Liver (tissue), 9 donors: ENCODE data around the gene AOAH. TPM values are rescaled to one million over a fixed set of nuclear protein-coding genes. Genes with fewer than 3 reads are reported as not detected.

ENCODE experiments used
- DNase-seq: peaks from one replicate; pipeline ENCODE4 v3.0.0-alpha.2; 2017; ENCODE audit warnings: low spot score
- H3K27ac ChIP-seq, 2 donors: one replicate each; pipeline ENCODE4 v1.7.0; 2013; ENCODE audit warnings: inconsistent platforms in 2 of 2, low read length in 2 of 2, control low read depth in 1 of 2, low read depth in 1 of 2, mild to moderate bottlenecking in 1 of 2
- H3K27me3 ChIP-seq, 4 donors: one replicate each; pipeline versions ENCODE4 v1.6.1 to v1.7.0; 2013; ENCODE audit warnings: low read length in 3 of 4, inconsistent platforms in 1 of 4, mild to moderate bottlenecking in 1 of 4, moderate library complexity in 1 of 4; ENCODE audit not compliant: control insufficient read depth in 4 of 4, insufficient read depth in 4 of 4
- H3K36me3 ChIP-seq, 4 donors: one replicate each; pipeline versions ENCODE4 v1.6.1 to v1.7.0; 2013; ENCODE audit warnings: low read length in 3 of 4, mild to moderate bottlenecking in 3 of 4, low read depth in 1 of 4, moderate library complexity in 1 of 4; ENCODE audit not compliant: control insufficient read depth in 4 of 4, insufficient read depth in 3 of 4
- H3K4me1 ChIP-seq, 4 donors: one replicate each; pipeline versions ENCODE4 v1.6.1 to v1.7.0; 2013; ENCODE audit warnings: low read length in 3 of 4, mild to moderate bottlenecking in 3 of 4, moderate library complexity in 1 of 4; ENCODE audit not compliant: control insufficient read depth in 4 of 4, insufficient read depth in 4 of 4
- H3K4me3 ChIP-seq, 3 donors: one replicate each; pipeline versions ENCODE4 v1.6.1 to v1.7.0; 2013; ENCODE audit warnings: low read length in 3 of 3, control low read depth in 1 of 3, low read depth in 1 of 3, mild to moderate bottlenecking in 1 of 3
- H3K9ac ChIP-seq, 2 donors: one replicate each; pipeline ENCODE4 v1.7.0; 2013; ENCODE audit warnings: low read length in 2 of 2, mild to moderate bottlenecking in 2 of 2, moderate library complexity in 2 of 2, control low read depth in 1 of 2, low read depth in 1 of 2
- H3K9me3 ChIP-seq, 4 donors: one replicate each; pipeline versions ENCODE4 v1.6.1 to v1.7.0; 2013; ENCODE audit warnings: low read length in 3 of 4; ENCODE audit not compliant: control insufficient read depth in 4 of 4
- CTCF ChIP-seq: fragments of 150-350 bp; IDR thresholded peaks from 2 replicates; pipeline ENCODE4 v1.5.1; 2017; ENCODE audit warnings: improper control_type of control experiment, low read depth, low read length; ENCODE audit not compliant: missing input control
- EGR1 ChIP-seq, 2 donors: IDR thresholded peaks; 2 replicates each; pipeline ENCODE4 v1.6.1; 2016 to 2018; ENCODE audit warnings: antibody characterized with exemption in 2 of 2, low read depth in 2 of 2
- FOXA1 ChIP-seq: IDR thresholded peaks from 2 replicates; pipeline ENCODE4 v1.6.1; 2016; ENCODE audit warnings: antibody characterized with exemption
- GABPA ChIP-seq, 2 donors: IDR thresholded peaks in 1 of 2; conservative IDR thresholded peaks in 1 of 2; 2 replicates each; pipeline ENCODE4 v1.6.1; 2016; ENCODE audit warnings: antibody characterized with exemption in 2 of 2, mild to moderate bottlenecking in 1 of 2, moderate library complexity in 1 of 2
- HNF4A ChIP-seq, 2 donors: conservative IDR thresholded peaks; 2 replicates each; pipeline ENCODE4 v1.6.1; 2016; ENCODE audit warnings: antibody characterized with exemption in 2 of 2, mild to moderate bottlenecking in 2 of 2
- HNF4G ChIP-seq: IDR thresholded peaks from 2 replicates; pipeline ENCODE4 v1.6.1; 2016; ENCODE audit warnings: antibody characterized with exemption
- JUND ChIP-seq, 2 donors: IDR thresholded peaks; 2 replicates each; pipeline ENCODE4 v1.6.1; 2016; ENCODE audit warnings: antibody characterized with exemption in 2 of 2
- MAX ChIP-seq: IDR thresholded peaks from 2 replicates; pipeline ENCODE4 v1.6.1; 2016; ENCODE audit warnings: antibody characterized with exemption
- NR2F2 ChIP-seq: IDR thresholded peaks from 2 replicates; pipeline ENCODE4 v1.6.1; 2016; ENCODE audit warnings: antibody characterized with exemption
- RAD21 ChIP-seq, 2 donors: IDR thresholded peaks; 2 replicates each; pipeline ENCODE4 v1.6.1; 2016; ENCODE audit warnings: antibody characterized with exemption in 2 of 2, mild to moderate bottlenecking in 2 of 2
- RXRA ChIP-seq, 2 donors: IDR thresholded peaks; 2 replicates each; pipeline ENCODE4 v1.6.1; 2017 to 2018; ENCODE audit warnings: antibody characterized with exemption in 2 of 2, mild to moderate bottlenecking in 1 of 2
- SP1 ChIP-seq: IDR thresholded peaks from 2 replicates; pipeline ENCODE4 v1.6.1; 2018; ENCODE audit warnings: antibody characterized with exemption, mild to moderate bottlenecking
- TAF1 ChIP-seq: conservative IDR thresholded peaks from 2 replicates; pipeline ENCODE4 v1.6.1; 2016; ENCODE audit warnings: antibody characterized with exemption, mild to moderate bottlenecking
- YY1 ChIP-seq: IDR thresholded peaks from 2 replicates; pipeline ENCODE4 v1.6.1; 2016; ENCODE audit warnings: antibody characterized with exemption, mild to moderate bottlenecking
- WGBS: extraction: QIAGEN DNeasy Blood & Tissue Kit; methylation state at CpG from one replicate; pipeline ENCODE4 v1.1.7; 2013; 5-methylcytosine and 5-hydroxymethylcytosine counted together
- polyA plus RNA-seq, 2 donors: library from polyadenylated mRNA; stranded (reverse) in 1 of 2; unstranded in 1 of 2; fragments of 200-250 nt in 1 of 2; fragments of >200 nt in 1 of 2; fragmentation: Nextera tagmentation in 1 of 2; extraction: Ambion mirVana in 1 of 2; gene quantifications; one replicate each; pipeline versions ENCODE4 v1.2.1 to v1.2.3, GENCODE V29; 2013 to 2015
- total RNA-seq, 2 donors: library from RNA; depleted of rRNA; stranded (reverse); fragments of >200 nt; gene quantifications; one replicate each; pipeline ENCODE4 v1.2.3, GENCODE V29; 2014
- TF ChIP-seq, protein P1 (sequence below): IDR thresholded peaks from 2 replicates; pipeline ENCODE4 v1.6.1; 2016; ENCODE audit warnings: antibody characterized with exemption
- TF ChIP-seq, protein P2 (sequence below): IDR thresholded peaks from 2 replicates; pipeline ENCODE4 v1.6.1; 2016; ENCODE audit warnings: antibody characterized with exemption
- TF ChIP-seq, protein P3 (sequence below): IDR thresholded peaks from 2 replicates; pipeline ENCODE4 v1.6.1; 2016; ENCODE audit warnings: antibody characterized with exemption, mild to moderate bottlenecking
- donor health status: healthy.
- donor health status: healthy.
- donor health status: healthy.
- donor health status: healthy.
- donor health status: healthy.

The AOAH gene
- total and polyA plus RNA-seq, 4 donors, result 2.4 to 26.7 (median 5.8) TPM

DNA sequence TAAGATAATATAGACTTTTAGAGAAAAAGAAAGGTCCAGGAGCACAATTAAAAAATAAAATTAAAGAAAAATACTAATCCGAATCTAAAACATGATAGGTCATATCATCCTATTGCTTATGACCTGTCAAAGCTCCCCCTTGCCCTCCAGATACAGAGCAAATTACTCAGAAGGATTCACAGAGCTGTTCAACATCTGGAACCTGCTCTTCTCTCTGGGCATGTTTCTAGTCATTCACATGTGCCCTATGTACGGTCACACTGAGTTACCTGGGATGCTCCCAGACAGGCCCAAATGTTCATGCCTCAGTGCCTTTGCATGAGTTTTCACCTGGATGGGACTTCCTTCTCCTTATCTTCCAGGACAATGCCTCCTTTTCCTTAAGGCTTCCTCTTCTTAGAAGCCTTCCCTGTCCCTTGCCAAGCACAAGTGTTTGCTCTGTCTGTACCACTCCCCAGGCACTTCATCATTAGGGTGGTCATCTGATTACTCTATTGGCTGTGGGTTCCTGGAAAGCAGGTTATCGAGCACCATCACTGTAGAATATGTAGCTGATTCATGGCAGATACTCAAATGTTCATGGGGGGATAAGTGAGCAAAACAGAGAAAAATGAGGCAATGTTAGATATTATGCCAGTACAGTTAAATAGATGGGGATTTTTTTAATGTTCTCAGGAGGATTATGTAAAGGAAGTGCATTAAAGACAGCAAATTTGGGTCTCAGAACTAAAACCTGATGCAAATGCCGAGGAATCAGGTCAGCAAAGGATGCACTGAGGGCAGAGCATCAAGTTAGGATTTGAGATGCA lies 12.0 kb upstream of the AOAH start:
- TF ChIP-seq, protein P1, sequence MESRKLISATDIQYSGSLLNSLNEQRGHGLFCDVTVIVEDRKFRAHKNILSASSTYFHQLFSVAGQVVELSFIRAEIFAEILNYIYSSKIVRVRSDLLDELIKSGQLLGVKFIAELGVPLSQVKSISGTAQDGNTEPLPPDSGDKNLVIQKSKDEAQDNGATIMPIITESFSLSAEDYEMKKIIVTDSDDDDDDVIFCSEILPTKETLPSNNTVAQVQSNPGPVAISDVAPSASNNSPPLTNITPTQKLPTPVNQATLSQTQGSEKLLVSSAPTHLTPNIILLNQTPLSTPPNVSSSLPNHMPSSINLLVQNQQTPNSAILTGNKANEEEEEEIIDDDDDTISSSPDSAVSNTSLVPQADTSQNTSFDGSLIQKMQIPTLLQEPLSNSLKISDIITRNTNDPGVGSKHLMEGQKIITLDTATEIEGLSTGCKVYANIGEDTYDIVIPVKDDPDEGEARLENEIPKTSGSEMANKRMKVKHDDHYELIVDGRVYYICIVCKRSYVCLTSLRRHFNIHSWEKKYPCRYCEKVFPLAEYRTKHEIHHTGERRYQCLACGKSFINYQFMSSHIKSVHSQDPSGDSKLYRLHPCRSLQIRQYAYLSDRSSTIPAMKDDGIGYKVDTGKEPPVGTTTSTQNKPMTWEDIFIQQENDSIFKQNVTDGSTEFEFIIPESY, result no peak
- no peak for TF ChIP-seq MAX
- no peak for TF ChIP-seq HNF4G
- TF ChIP-seq RAD21 (IDR thresholded peaks at IDR 0.05), result no peak
- TF ChIP-seq FOXA1, result no peak
- TF ChIP-seq JUND (IDR thresholded peaks at IDR 0.05), result no peak
- TF ChIP-seq YY1, result no peak
- TF ChIP-seq NR2F2, result no peak
- no peak for TF ChIP-seq EGR1 (IDR thresholded peaks at IDR 0.05; ENCODE audit: low read depth in 2 of 2)
- no peak for TF ChIP-seq TAF1
- TF ChIP-seq, protein P2, sequence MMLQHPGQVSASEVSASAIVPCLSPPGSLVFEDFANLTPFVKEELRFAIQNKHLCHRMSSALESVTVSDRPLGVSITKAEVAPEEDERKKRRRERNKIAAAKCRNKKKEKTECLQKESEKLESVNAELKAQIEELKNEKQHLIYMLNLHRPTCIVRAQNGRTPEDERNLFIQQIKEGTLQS, result no peak
- TF ChIP-seq, protein P3, sequence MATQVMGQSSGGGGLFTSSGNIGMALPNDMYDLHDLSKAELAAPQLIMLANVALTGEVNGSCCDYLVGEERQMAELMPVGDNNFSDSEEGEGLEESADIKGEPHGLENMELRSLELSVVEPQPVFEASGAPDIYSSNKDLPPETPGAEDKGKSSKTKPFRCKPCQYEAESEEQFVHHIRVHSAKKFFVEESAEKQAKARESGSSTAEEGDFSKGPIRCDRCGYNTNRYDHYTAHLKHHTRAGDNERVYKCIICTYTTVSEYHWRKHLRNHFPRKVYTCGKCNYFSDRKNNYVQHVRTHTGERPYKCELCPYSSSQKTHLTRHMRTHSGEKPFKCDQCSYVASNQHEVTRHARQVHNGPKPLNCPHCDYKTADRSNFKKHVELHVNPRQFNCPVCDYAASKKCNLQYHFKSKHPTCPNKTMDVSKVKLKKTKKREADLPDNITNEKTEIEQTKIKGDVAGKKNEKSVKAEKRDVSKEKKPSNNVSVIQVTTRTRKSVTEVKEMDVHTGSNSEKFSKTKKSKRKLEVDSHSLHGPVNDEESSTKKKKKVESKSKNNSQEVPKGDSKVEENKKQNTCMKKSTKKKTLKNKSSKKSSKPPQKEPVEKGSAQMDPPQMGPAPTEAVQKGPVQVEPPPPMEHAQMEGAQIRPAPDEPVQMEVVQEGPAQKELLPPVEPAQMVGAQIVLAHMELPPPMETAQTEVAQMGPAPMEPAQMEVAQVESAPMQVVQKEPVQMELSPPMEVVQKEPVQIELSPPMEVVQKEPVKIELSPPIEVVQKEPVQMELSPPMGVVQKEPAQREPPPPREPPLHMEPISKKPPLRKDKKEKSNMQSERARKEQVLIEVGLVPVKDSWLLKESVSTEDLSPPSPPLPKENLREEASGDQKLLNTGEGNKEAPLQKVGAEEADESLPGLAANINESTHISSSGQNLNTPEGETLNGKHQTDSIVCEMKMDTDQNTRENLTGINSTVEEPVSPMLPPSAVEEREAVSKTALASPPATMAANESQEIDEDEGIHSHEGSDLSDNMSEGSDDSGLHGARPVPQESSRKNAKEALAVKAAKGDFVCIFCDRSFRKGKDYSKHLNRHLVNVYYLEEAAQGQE, result no peak
- TF ChIP-seq GABPA (IDR thresholded peaks at IDR 0.05 in 1 of 2, conservative IDR thresholded peaks at IDR 0.05 in 1 of 2), result no peak
- no peak for TF ChIP-seq RXRA (IDR thresholded peaks at IDR 0.05)
- TF ChIP-seq CTCF, result no peak
- no peak for TF ChIP-seq SP1
- TF ChIP-seq HNF4A (conservative IDR thresholded peaks at IDR 0.05), result no peak
- H3K9ac ChIP-seq, result no peak overlapping the region
- peaks cover 0 to 2% (median 0%) of the 10 kb centered on the region in 4 donors for H3K4me1 ChIP-seq
- H3K27me3 ChIP-seq, result no peaks in the 10 kb centered on the region
- no peak overlapping the region for H3K27ac ChIP-seq
- H3K4me3 ChIP-seq, result no peak overlapping the region
- no peaks in the 10 kb centered on the region for H3K9me3 ChIP-seq
- H3K36me3 ChIP-seq, result no peaks in the 10 kb centered on the region
- 86% methylated on average over 4 of the region's 4 CpGs for WGBS
- no peak for DNase-seq
